CD4-positive, alpha-beta T cell treated with Interleukin-10 for 1 hour (primary cell): ENCODE results near the gene FARS2.
"Not testable (repeated sequence)": the region's sequence is repeated elsewhere in the genome, so short reads cannot be mapped to it uniquely, and the experiment has no call there.

Source experiments
- DNase-seq: peaks from one replicate; pipeline ENCODE4 v3.0.0-alpha.2; 2020

FARS2 gene

DNA sequence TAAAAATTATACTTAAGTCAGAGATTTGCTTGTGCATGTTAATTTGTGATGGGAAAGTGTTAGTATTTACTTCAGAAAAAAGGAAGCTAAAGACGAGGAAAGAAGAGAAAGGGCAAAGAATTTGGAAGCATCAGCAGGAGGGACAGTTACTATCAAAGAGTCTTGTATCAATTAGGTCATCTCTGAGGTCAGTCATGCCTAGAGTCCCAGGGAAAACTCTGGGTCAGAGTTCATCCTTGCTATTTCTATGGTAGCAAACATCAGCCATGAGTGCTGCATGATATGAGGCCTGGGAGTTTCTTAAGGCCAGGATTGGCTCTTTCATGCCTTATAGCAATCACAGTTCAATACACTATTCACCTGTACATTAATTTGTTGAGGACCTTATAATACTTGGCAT lies 292.9 kb downstream of the FARS2 start:
- DNase-seq: no peak

DNA sequence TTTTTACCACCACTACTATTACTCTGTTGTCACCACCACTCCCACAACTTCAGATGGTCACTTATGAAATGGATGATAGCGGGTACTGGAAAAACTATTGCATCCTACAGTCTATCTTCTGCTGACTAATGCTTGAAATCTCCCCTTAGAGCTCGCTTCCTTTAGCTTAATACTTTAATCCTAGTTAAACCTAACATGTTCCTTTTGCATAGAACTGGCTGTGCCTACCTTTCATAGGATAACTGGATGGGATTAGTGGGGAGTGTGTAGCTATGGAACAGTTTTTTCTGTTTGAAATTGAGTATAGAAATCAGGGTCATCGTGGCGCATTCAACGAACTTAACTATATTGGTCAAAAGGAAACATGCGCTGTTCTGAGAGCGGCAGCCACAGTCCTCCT lies 294.7 kb downstream of the FARS2 start:
- DNase-seq: no peak

DNA sequence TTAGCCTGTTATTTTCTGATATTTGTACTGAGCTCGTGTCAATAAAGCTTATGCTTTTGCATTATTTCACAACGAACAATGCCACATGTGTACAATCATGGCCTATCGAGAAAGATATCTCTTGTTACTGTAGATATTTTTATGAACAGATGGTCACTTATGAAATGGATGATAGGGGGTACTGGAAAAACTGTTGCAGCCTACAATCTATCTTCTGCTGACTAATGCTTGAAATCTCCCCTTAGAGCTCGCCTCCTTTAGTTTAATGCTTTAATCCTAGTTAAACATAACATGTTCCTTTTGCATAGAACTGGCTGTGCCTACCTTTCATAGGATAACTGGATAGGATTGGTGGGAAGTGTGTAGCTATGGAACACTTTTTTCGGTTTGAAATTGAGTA lies 296.2 kb downstream of the FARS2 start:
- no peak for DNase-seq

DNA sequence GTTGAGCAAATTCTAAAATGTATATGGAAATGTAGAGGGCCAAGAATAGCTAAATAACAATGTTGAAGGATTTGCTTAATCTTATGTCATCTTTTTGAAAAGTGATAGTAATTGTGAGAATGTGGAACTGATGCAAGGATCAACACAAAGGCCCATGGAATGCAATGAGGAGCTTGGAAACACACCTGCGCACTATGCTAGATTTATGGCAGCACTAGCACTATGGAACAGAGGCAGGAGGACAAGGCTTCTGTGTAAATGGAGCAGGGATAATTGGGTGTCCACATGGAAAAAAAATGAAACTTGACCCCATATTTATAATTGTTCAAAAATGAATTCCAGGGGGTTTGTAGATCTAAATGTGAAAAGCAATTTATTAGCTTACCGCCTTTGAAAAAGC lies 298.3 kb downstream of the FARS2 start:
- no peak for DNase-seq

DNA sequence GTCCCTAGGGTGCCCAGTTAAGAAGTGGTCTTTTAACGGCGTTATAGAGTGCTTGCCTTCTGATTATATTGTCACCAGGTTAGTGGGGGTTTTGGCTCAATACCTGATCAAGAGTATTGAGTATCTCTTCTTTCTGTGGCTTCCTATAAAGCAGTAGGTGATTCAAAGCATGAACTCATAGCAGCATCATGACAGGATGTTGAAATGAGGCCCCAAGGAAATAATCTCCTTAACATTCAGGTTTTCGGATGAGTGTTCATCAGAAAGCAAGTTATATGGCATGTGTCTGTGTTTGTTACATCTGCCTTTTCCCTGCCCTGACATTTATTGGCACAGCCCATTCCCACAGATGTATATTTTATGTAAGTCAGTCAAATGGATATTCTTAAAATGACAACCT lies 301.0 kb downstream of the FARS2 start:
- no peak for DNase-seq

DNA sequence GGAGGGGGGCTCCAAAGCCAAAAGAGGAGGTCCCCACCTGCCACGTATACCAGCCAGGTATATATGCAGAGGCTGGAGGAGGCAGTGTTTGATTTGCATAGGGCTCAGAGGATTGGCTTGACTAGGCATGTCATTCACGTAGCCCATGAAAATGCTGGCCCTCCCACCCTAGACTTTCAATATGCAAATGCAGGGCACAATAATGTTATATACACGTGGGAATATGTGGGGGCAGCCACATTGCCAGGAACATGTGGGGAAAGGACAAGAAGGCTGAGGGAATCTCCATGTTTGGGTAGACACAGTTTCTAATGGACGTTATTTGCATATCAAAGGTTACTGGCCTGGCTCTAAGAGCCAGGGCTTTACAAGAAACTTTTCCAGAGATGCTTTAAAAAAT lies 301.8 kb downstream of the FARS2 start:
- DNase-seq: no peak

DNA sequence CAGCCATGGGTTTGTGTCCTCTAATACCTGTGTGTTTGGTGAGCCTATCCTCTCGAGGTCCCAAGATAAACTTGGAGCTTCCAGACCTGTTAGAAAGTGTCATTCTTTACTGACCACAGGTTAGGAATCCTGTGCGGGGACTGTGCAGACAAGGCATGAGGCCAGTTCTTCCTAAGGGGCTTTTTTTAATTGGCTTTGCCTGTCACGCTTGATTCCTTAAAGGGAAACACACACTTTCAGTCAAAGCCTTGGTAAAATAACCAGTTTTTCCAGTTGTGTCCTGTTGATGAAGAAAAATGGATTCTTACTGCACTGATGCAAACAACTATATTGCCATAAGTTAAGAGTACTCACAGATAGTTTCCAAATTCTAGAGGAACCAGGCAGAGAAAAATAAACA lies 303.4 kb downstream of the FARS2 start:
- DNase-seq: not testable (repeated sequence)

DNA sequence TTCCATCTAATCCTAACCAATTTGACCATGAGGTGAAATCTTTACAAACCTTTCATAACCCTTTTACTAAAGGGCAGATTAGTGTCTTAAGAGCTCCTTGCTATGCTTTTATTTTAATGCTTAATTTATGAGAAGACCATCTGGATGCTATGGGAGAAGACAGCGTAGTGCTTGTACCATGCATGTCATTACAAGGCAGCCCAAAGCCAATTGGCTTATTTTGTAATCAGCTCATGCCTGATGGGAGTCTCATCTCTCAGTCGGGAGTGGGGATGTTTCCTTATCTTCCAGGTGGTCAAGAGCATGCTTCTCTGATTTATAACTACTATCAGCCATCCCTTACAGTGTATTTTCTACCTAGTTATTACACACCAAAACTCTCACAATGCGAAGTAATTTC lies 304.7 kb downstream of the FARS2 start:
- no peak for DNase-seq

DNA sequence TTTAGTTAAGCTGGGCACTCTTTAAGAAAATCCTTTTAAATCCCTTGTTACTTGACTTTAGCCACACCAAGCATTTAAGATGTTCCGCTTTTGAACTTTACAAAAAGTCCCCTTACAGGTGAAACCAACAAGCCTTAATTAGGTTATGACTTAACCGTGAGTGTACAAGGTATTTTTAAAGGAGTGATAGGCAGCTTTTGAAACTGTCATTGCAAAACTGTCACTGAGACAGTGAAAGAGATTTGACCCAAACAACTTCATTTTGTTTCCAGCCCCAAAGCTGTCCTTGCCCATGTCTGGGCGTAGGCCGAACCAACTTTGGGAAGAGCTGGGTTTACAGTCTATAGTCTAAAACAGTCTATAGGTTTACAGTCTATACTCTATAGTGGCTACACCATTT lies 305.4 kb downstream of the FARS2 start:
- DNase-seq: no peak

DNA sequence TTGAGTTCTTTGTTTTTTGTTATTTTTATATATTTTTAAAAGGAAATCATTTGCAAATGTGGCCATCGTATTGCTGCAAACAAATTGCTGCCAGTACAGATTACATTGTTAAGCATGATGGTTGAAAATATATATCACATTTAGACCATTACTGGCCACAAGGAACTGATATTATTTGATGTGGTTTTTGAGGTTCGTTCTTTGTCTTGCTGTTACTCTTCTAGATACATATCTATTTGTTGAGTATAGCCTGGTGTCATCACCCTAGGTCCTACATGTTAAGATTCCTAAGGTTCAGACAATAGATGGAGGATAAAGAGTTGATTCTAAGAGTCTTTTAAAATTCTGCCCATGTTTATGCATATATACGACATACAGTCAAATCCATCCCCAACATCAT lies 306.0 kb downstream of the FARS2 start:
- no peak for DNase-seq

DNA sequence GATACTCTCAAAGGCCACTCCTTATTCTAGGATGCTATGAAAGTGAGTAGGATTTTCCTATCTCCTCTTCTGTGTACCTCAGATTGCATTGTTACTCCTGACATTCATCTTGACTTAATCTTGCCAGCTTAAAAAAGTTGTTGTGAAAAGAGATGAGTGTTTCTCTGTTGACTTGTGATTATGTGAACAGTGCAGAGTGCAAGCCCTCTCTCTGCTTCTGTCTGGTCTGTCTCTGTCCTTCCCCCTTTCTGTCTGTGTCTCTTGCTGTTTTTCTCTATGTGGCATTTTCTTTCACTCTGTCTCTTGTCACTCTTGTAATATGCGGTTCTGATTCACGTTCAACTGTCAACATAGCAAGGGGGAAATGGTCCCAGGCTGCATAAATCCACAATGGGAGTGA lies 306.6 kb downstream of the FARS2 start:
- DNase-seq: no peak

DNA sequence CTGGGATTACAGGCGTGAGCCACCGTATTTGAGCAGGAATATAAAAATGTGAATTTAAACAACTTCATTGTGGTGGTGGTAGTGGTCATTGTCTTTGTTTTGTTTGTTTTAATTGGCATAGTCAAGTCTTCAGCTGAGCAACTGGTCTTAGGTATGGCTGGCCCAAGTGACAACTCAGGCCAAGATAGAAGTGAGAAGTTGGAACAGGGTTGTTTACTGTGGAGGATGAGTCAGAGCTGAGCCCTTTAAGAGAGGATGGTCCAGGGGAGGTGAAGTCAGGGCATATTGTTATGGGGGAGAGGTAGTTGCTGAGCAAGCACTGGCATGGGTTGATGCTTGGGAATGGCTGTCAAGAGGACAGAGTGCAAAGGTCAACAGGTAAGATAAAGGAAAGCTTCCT lies 308.2 kb downstream of the FARS2 start:
- DNase-seq: no peak

DNA sequence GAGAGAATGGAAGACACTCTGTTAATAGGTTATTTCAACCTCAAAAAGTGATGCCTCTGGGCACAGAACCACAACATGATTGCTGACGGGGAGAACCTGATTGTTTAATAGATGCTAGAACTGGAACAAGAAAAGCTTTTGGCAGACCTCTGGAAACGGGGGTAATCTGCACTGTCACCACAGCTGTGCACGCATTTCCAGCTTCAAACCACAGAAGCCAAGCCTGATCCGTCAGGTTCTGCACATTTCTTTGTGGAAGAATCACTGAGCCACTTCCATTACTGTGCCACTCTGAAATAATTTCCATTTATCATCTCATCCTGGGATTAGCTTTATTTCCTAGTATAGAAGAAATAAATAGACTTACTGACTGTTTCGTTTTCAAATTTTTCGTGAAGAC lies 309.3 kb downstream of the FARS2 start:
- no peak for DNase-seq

DNA sequence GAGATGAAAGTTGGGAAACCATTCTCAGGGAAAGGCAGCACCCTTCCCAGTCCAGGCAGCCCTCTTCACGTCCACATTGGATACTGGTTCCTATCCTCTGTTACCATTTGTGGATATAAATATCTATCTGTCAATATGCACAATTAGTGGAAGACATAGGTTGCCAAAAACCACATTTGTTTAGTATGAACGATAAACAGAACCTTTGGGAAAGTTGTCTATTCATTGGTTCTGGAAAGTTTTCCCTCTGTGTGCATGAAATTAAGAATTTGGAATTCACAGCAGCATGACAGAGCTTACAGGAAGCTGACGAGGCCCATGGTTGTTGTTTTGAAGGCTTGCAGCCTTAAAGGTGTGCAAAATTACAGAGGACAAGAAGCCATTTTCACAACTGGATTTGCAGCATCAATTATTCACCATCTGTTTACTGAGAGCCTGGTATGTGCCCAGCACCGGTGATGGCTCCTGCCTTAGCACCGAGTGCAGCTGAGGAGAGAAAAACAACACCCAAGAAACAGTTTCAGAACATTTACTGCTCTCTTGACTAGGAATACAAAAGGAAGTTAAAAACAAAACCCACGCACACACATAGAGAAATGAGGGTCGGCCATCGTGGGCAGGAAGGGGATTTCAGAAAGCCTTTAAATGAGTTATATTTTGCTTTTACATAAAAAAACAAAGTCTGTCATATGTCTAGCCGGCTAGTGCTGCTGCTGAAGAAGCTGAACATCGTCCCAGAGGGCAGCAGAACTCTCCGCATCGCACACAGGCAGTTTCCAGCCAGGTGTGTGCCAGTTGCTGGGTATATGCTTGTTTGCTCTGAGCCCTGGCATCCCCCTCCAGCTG lies 319.6 kb downstream of the FARS2 start:
- DNase-seq: no peak

DNA sequence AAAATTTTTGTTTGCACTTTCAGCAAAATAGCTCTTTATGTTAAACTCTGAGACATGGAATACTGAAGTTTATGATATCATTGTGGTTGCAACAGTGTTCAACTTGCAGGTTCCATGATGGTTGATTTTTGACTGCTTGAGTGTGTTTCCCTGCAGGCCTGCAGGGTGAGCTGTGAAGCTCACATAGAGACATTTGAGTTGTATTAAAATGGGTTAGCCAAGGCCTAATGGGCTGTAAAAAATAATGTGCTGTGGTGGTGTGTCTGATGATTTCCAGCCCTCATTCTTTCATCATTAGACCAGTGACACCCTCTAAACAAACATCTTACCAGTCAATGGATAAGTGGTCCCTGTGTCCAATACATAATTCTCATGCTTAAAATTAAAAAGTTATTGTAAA lies 321.4 kb downstream of the FARS2 start:
- DNase-seq: no peak

DNA sequence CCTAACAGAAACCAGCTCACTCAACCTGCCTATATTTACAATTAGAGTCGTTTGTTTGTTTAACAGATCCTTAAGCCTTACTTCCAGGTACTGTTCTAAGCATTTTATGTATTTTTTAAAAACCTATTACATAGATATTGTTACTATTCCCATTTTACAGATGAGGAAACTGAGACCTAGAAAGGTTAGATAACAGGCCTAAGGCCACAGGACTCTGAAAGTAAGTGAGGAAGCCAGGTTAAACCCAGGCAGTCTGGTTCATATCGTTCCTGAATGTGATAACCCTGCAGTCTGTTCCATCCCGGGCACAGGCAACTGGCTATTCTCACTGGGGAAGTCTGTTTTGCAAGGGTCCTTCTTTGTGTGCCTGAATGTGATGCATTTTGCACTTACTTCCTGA lies 322.2 kb downstream of the FARS2 start:
- no peak for DNase-seq

DNA sequence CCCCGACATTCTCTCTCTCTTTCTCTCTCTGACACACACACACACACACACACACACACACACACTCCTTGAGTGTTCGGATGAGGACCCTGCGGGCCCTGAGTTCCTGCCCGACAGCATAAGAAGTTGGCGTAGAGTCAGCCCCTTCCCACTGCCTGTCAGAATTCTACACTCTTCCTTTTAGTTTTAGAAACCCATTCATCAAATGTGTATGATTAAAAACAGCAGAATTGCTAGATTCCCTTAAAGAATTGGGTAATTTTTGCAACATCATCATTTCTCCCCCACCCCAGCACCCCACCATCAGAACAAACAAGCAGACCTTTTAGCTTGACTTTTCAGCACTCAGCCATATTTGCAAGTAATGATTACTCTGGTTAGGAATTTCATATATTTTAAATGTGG lies 322.8 kb downstream of the FARS2 start:
- DNase-seq: no peak

DNA sequence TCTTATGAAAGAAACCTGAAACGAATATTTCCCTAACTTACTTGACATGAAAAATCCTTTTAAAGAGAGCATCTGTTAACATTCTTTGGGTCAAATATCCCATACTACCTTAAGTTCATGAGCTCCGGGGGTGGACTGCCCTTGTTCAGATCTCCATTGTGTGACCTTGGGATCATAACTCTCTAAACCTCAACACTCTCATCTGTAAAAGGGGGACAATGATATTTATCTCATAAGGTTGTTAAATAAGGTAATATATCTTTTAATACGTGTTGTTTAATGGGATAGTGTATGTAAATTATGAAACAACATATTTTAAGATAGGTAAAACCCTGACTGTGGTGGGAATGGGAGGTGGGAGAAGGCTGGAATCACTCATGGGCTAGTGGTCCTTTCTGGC lies 326.3 kb downstream of the FARS2 start:
- no peak for DNase-seq

DNA sequence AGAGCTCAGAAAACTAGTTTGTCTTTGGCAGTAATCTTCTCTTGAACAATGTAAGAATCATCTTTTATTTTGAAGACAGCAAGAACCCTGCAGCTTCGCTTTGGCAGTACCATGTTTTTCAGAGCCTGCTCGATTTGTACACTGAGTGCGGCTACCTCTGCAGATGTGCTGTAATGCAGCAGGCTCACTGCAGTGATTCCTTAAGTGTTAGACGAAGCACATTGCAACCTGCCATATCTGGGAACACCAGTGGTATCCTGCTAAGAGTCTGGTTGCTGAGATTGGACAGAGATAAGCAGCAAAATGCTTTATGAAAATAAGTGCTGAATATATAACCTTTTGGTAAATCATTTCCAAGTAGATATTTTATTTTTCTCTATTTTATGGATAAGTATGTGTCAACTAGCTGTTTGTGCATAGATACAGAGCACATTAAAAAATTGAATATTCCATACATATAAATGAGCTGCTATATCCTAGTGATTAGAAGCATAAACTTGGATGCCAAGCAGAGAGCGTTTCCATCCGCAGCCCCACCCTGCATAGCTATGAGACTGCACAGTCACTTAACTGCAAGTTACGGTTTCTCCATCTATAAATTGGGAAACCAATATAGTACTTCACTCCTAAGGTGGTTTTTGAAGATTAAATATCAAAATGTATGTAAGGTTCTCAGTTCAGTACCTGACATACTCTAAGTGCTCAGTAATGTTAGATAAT lies 328.3 kb downstream of the FARS2 start:
- DNase-seq: no peak

DNA sequence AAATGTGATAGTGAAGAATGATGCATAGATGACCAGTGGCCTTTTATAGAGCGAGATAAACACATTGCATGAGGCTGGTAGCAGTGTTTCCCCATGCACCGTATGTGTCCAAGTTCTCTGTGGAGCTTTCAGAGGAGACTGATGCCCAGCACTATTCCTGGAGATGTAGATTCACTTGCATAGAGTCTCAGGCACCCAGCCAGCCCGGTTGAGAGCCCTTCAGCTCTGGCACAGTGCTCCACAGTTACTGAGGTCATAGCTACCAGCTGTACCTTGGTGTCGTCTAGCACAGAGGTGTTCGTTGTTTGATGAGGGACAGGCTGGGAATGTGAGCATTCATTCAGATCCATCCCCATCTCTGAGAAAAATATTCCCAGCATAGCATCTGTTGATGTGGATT lies 328.9 kb downstream of the FARS2 start:
- DNase-seq: no peak

DNA sequence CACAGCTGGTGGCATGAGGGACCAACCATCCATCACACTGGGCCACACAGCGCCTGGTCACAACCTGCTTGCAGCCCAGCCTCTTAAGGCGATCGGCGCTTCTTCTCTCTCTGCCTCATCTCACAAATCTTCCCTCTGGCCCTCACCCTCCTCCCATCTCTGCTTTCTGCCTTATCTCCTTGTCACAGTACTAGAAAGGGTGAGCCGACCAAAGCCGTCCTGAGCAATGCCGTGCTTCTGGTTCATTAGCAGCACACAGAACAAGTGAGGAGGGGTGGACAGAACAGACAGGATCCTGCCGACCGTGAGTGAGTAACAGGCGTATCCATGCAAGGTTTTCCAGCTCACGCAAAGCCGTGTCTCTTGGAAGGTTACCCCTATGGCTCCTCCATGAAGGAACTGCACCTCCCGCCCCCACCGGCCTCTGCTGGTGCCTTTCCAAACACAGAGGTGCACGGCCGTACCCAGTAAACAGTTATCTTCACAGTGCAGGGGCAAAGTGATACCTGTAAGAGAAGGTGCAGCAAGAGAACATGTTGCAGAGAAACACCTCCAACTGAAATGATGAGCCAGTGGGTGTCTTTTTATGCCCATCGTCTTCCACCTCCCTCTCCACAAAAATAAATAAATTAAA lies 331.7 kb downstream of the FARS2 start:
- DNase-seq: no peak

DNA sequence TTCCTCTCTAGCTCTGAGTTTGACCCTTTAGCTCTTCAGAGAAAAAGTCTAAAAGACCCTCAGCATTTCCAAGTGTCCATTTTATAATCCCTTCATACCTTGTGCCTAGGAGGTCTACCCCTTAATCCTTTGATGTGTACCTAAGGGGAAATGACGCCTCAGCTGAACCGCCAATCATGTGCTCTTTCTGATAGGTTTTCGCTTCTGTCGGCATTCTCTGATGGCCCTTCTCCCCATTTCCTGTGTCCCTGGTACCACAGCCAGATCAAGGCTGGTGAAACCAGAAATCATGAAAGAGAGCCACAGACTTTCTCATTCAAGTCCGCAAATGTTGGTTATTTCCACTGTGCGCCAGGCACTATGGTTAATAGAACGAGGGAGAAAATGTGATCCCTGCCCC lies 333.9 kb downstream of the FARS2 start:
- no peak for DNase-seq

DNA sequence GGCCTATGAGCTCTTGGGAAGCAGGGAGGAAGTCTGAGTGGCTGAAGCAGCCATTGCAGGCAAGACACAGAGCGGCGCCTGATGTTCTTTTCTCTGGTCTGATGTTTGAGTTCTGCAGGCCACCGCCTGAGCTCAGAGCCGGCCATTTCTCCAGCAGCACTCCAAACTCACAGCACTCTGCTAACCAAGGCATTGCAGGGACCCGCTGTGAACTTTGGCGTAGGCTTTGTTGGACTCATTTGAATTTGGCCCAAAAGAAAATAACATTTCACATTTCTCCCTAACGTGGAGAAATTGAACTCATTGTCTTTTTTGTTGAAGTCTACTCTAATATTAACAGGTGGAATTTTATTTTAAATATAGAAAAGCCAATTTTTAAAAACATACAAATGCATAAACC lies 336.1 kb downstream of the FARS2 start:
- DNase-seq: no peak

DNA sequence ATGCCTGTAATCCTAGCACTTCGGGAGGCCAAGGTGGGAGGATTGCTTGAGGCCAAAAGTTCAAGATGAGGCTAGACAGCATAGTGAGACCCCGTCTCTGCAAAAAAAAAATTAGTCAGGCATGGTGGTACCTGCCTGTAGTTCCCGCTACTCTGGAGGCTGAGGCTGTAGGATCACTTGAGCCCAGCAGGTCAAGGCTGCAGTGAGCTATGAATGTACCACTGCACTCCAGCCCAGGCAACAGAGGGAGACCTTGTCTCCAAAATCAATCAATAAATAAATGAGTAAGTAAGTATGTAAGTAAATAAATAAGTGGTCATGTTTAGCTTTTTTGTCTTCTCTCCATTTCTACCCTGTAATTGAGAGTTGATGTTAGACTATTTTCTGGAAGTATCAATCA lies 336.8 kb downstream of the FARS2 start:
- no peak for DNase-seq
